PC-3 (cell line): ENCODE data around the gene P2RY6. TPM values are rescaled to one million over a fixed set of nuclear protein-coding genes. Genes with fewer than 3 reads are reported as not detected.

Experiments
- ATAC-seq: fragments of 200-7000 bp; cut with Tn5 transposase; 2 replicates; pipeline ENCODE4 v1.9.1; 2020; ENCODE audit warnings: mild to moderate bottlenecking, moderate library complexity
- BruUV-seq: library from RNA; stranded (reverse); fragments of 400-500 nt; replicated peaks from 2 replicates; lab custom pipeline; 2021; lab: Mats Ljungman, UMichigan
- CTCF ChIA-PET: fragments of 300-600 bp; sonication (Branson Sonifier 250); formaldehyde crosslinking; loops from one replicate; lab custom pipeline; 2022; ENCODE audit warnings: antibody characterized with exemption; lab: Charles Lee
- POLR2A ChIA-PET: fragments of 300-600 bp; sonication (Branson Sonifier 250); formaldehyde crosslinking; loops from one replicate; lab custom pipeline; 2022; ENCODE audit warnings: antibody characterized with exemption; ENCODE audit not compliant: unreplicated experiment; lab: Charles Lee
- DNase-seq: peaks from one replicate; pipeline ENCODE4 v3.0.0-alpha.2; 2015
- H2AFZ ChIP-seq: fragments of 300-600 bp; sonication (generic); 2 replicates; pipeline ENCODE4 v1.6.0; 2016; ENCODE audit warnings: antibody characterized with exemption, low read length
- H3F3A ChIP-seq: fragments of 300-600 bp; sonication (generic); one replicate; pipeline ENCODE4 v1.6.0; 2017; ENCODE audit warnings: antibody characterized with exemption, low read length, control low read depth, mild to moderate bottlenecking; ENCODE audit not compliant: unreplicated experiment
- H3K27ac ChIP-seq: fragments of 300-600 bp; sonication (generic); 2 replicates; pipeline ENCODE4 v1.5.1; 2016; ENCODE audit warnings: mild to moderate bottlenecking, low read length
- H3K27me3 ChIP-seq: fragments of 300-600 bp; sonication (generic); 2 replicates; pipeline ENCODE4 v1.6.1; 2016; ENCODE audit warnings: low read length, mixed read lengths
- H3K36me3 ChIP-seq: fragments of 300-600 bp; sonication (generic); 2 replicates; pipeline ENCODE4 v1.6.1; 2016; ENCODE audit warnings: low read depth, mixed run types, low read length, mixed read lengths
- H3K4me1 ChIP-seq: fragments of 300-600 bp; sonication (generic); 2 replicates; pipeline ENCODE4 v1.5.1; 2016; ENCODE audit warnings: low read length; ENCODE audit not compliant: insufficient read depth
- H3K4me2 ChIP-seq: fragments of 300-600 bp; sonication (generic); 2 replicates; pipeline ENCODE4 v1.6.0; 2016; ENCODE audit warnings: low read length
- H3K4me3 ChIP-seq: fragments of 300-600 bp; sonication (generic); 2 replicates; pipeline ENCODE4 v1.5.1; 2016; ENCODE audit warnings: mild to moderate bottlenecking, low read length, mixed read lengths
- H3K79me2 ChIP-seq: fragments of 300-600 bp; sonication (generic); 2 replicates; pipeline ENCODE4 v1.6.1; 2017; ENCODE audit warnings: low read length, mixed read lengths
- H3K9ac ChIP-seq: fragments of 300-600 bp; sonication (generic); 2 replicates; pipeline ENCODE4 v1.6.0; 2016; ENCODE audit warnings: mild to moderate bottlenecking, low read length
- H3K9me2 ChIP-seq: fragments of 300-600 bp; sonication (generic); replicated peaks from 2 replicates; pipeline ENCODE4 v1.6.1; 2016; ENCODE audit warnings: mixed run types, low read length, mixed read lengths
- H3K9me3 ChIP-seq: fragments of 300-600 bp; sonication (generic); 2 replicates; pipeline ENCODE4 v1.6.1; 2016; ENCODE audit warnings: low read length, mixed read lengths
- H4K20me1 ChIP-seq: fragments of 300-600 bp; sonication (generic); 2 replicates; pipeline ENCODE4 v1.6.1; 2016; ENCODE audit warnings: low read length, mixed read lengths
- CTCF ChIP-seq: fragments of 300-600 bp; sonication (generic); conservative IDR thresholded peaks from 2 replicates; pipeline ENCODE4 v1.5.1; 2017; ENCODE audit warnings: antibody characterized with exemption, low read depth, mild to moderate bottlenecking, low read length
- EZH2 ChIP-seq: fragments of 300-600 bp; sonication (generic); IDR thresholded peaks from one replicate; pipeline ENCODE4 v1.6.1; 2017; ENCODE audit warnings: antibody characterized with exemption, mild to moderate bottlenecking, low read length; ENCODE audit not compliant: unreplicated experiment
- EZH2phosphoT487 ChIP-seq: fragments of 300-600 bp; sonication (generic); IDR thresholded peaks from 2 replicates; pipeline ENCODE4 v1.6.1; 2018; ENCODE audit warnings: mild to moderate bottlenecking, antibody characterized with exemption, low read length, borderline replicate concordance
- intact Hi-C: fragments of 100-400 bp; cut with micrococcal nuclease; formaldehyde crosslinking; loops from 2 replicates; pipeline ENCODE4 v1.9.0; 2023
- total RNA-seq: library from RNA; depleted of rRNA; stranded (reverse); fragments of >200 nt; gene quantifications from 2 replicates; pipeline ENCODE4 v1.2.3, GENCODE V29; 2014

P2RY6 gene
- total RNA-seq, 1 experiment from 2014 or later = 2.0 TPM

DNA sequence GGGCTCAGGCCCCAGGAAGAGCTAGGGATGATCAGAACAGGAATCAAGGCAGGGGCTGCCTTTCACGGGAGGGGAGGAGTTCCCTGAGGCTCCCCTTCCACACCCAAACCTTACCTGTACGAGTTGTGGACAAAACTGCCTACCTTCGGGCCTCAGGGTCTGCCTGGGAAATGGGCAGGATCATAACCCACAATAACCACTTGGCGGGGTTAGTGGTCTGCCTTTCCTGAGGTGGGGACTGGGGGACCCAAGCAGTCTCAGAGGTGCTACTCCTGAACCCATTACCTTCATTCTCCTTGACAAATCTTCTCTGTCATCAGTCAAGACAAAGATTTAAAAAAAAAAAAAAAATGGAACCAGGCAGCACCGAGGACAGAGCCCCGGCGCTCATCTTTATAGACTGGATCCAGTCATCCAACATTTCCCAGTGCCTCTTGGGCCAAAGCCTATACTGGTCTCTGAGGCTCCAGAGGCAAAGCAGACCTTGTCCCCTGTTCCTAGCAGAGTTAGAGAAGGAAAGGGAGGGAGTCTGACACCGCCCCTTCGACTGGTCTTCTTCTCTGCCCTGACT lies 14.2 kb downstream of the P2RY6 start:
- TF ChIP-seq EZH2 = no peak
- no peak for TF ChIP-seq EZH2phosphoT487
- no peak for TF ChIP-seq CTCF
- Histone ChIP-seq H3K9me2 (no peaks in the 10 kb centered on the region), H3K27me3 (no peaks in the 10 kb centered on the region), H3K9me3 (no peaks in the 10 kb centered on the region), H3K4me1 (peaks cover 11% of the 10 kb centered on the region), H3K79me2 (no peaks in the 10 kb centered on the region), H2AFZ (no peak overlapping the region), H3K36me3 (no peaks in the 10 kb centered on the region), H3K4me3 (no peak overlapping the region), H4K20me1 (no peaks in the 10 kb centered on the region), H3K9ac (no peak overlapping the region), H3F3A (no peaks in the 10 kb centered on the region), H3K27ac (no peak overlapping the region), H3K4me2 (no peak overlapping the region)
- ATAC-seq (no peak), DNase-seq (no peak)
- CTCF ChIA-PET = no interaction called here
- BruUV-seq = no TSS peak
- intact Hi-C loops = loop anchor here (5.0 to 10.0 kb wide), 2 partner anchors 39 to 362 kb away; no protein-coding TSS in a partner anchor
- POLR2A ChIA-PET = no interaction called here

GRCh38 chr11:73287400-73288101 lies 15.4 kb downstream of the P2RY6 start:
- POLR2A ChIA-PET = no interaction called here

More at GRCh38 chr11:73287400-73288101, 15.4 kb downstream of the P2RY6 start:
- Histone ChIP-seq H3K79me2 (no peaks in the 10 kb centered on the region), H3K4me2 (no peak overlapping the region), H3K27me3 (no peaks in the 10 kb centered on the region), H4K20me1 (no peaks in the 10 kb centered on the region), H3K9me3 (no peaks in the 10 kb centered on the region), H3K27ac (no peak overlapping the region), H3F3A (no peaks in the 10 kb centered on the region), H3K4me1 (peaks cover 11% of the 10 kb centered on the region), H3K4me3 (no peak overlapping the region), H3K9ac (no peak overlapping the region), H2AFZ (no peak overlapping the region), H3K9me2 (no peaks in the 10 kb centered on the region), H3K36me3 (no peaks in the 10 kb centered on the region)
- no peak for TF ChIP-seq CTCF
- TF ChIP-seq EZH2phosphoT487 = no peak
- TF ChIP-seq EZH2 = no peak
- intact Hi-C loops = loop anchor here (5.0 to 10.0 kb wide), 2 partner anchors 40 to 363 kb away; no protein-coding TSS in a partner anchor
- CTCF ChIA-PET = no interaction called here
- DNase-seq (no peak), ATAC-seq (no peak)
- BruUV-seq = no TSS peak
